ENCODE data around the gene SSMEM1.

- TF ChIP-seq CTCF (IDR thresholded peaks at IDR 0.05) (no peak), POLR2A (IDR thresholded peaks at IDR 0.05) (no peak), POLR2AphosphoS5 (IDR thresholded peaks at IDR 0.05) (no peak)
These were observed 46.9 kb downstream of the SSMEM1 start for GRCh38 chr7:130254555-130254954.

Measured in prostate gland (tissue), 2 donors.